CD14-positive monocyte (primary cell): ENCODE measurements around the gene OR2T8. TPM values are rescaled to one million over a fixed set of nuclear protein-coding genes. Genes with fewer than 3 reads are reported as not detected.

ENCODE experiments used
- DNase-seq, 3 donors: peaks; one replicate each; pipeline ENCODE4 v3.0.0-alpha.2; 2011 to 2022
- H2AFZ ChIP-seq: 2 replicates; pipeline ENCODE4 v1.6.0; 2012; ENCODE audit warnings: mild to moderate bottlenecking, low read depth, low read length, inconsistent platforms; ENCODE audit not compliant: insufficient read depth, poor library complexity, severe bottlenecking
- H3K27ac ChIP-seq, 2 donors: 1 replicate in 1 of 2; 2 replicates in 1 of 2; pipeline ENCODE4 v1.5.1; 2012 to 2013; ENCODE audit warnings: low read length in 2 of 2, control low read depth in 1 of 2, inconsistent platforms in 1 of 2, low read depth in 1 of 2, mild to moderate bottlenecking in 1 of 2
- H3K27me3 ChIP-seq, 2 donors: one replicate each; pipeline versions ENCODE4 v1.6.0 to v1.6.1; 2011 to 2013; ENCODE audit warnings: low read length in 2 of 2; ENCODE audit not compliant: control insufficient read depth in 2 of 2, insufficient read depth in 2 of 2
- H3K36me3 ChIP-seq, 2 donors: replicated peaks in 1 of 2; 1 replicate in 1 of 2; 2 replicates in 1 of 2; pipeline versions ENCODE4 v1.5.1 to v1.6.1; 2012 to 2013; ENCODE audit warnings: low read length in 2 of 2, control low read depth in 1 of 2, inconsistent platforms in 1 of 2, mild to moderate bottlenecking in 1 of 2; ENCODE audit not compliant: insufficient read depth in 2 of 2, control insufficient read depth in 1 of 2
- H3K4me1 ChIP-seq, 2 donors: 1 replicate in 1 of 2; 2 replicates in 1 of 2; pipeline versions ENCODE4 v1.5.1 to v1.6.1; 2012 to 2013; ENCODE audit warnings: low read length in 2 of 2, control low read depth in 1 of 2, inconsistent platforms in 1 of 2, mild to moderate bottlenecking in 1 of 2, moderate library complexity in 1 of 2; ENCODE audit not compliant: insufficient read depth in 2 of 2, control insufficient read depth in 1 of 2
- H3K4me2 ChIP-seq: replicated peaks from 2 replicates; pipeline ENCODE3; 2012; ENCODE audit warnings: low read length, moderate library complexity, mild to moderate bottlenecking; ENCODE audit not compliant: poor library complexity, severe bottlenecking; ENCODE audit errors: extremely low read depth
- H3K4me3 ChIP-seq, 3 experiments: fragments of 200-600 bp in 1 of 3; sonication (generic) in 1 of 3; replicated peaks in 1 of 3; 1 replicate in 2 of 3; 2 replicates in 1 of 3; pipeline ENCODE4 v1.5.1; 2011 to 2013; ENCODE audit warnings: low read length in 3 of 3, mild to moderate bottlenecking in 3 of 3, control low read depth in 2 of 3, low read depth in 2 of 3, inconsistent platforms in 1 of 3, moderate library complexity in 1 of 3
- H3K79me2 ChIP-seq: 2 replicates; pipeline ENCODE4 v1.6.0; 2012; ENCODE audit warnings: mild to moderate bottlenecking, control low read depth, inconsistent platforms, low read length, moderate library complexity; ENCODE audit not compliant: insufficient read depth
- H3K9ac ChIP-seq: 2 replicates; pipeline ENCODE4 v1.6.0; 2017; ENCODE audit warnings: low read length, mild to moderate bottlenecking; ENCODE audit not compliant: insufficient read depth, poor library complexity, severe bottlenecking
- H3K9me3 ChIP-seq, 2 donors: replicated peaks in 1 of 2; 1 replicate in 1 of 2; 2 replicates in 1 of 2; pipeline versions ENCODE4 v1.5.1 to v1.6.1; 2012 to 2013; ENCODE audit warnings: low read length in 2 of 2, control low read depth in 1 of 2; ENCODE audit not compliant: control insufficient read depth in 1 of 2, insufficient read depth in 1 of 2
- H4K20me1 ChIP-seq: 2 replicates; pipeline ENCODE4 v1.6.0; 2012; ENCODE audit warnings: mild to moderate bottlenecking, low read length, control low read depth, moderate library complexity; ENCODE audit not compliant: insufficient read depth
- H3K27ac Mint-ChIP-seq, 7 donors: one replicate each; pipeline ENCODE4 v1.8.0; 2020; ENCODE audit warnings: mild to moderate bottlenecking in 7 of 7, mixed read lengths in 7 of 7, moderate library complexity in 6 of 7, inconsistent platforms in 2 of 7
- H3K27me3 Mint-ChIP-seq, 3 donors: one replicate each; pipeline ENCODE4 v1.8.0; 2021 to 2022; ENCODE audit warnings: low read depth in 3 of 3, mild to moderate bottlenecking in 3 of 3, mixed read lengths in 3 of 3, moderate library complexity in 3 of 3, inconsistent platforms in 1 of 3
- H3K36me3 Mint-ChIP-seq, 2 donors: one replicate each; pipeline ENCODE4 v1.8.0; 2020; ENCODE audit warnings: mixed read lengths in 2 of 2, inconsistent platforms in 1 of 2, mild to moderate bottlenecking in 1 of 2
- H3K4me1 Mint-ChIP-seq: one replicate; pipeline ENCODE4 v1.8.0; 2020; ENCODE audit warnings: mild to moderate bottlenecking, mixed read lengths
- H3K4me3 Mint-ChIP-seq, 2 donors: one replicate each; pipeline ENCODE4 v1.8.0; 2020; ENCODE audit warnings: mild to moderate bottlenecking in 2 of 2, mixed read lengths in 2 of 2, moderate library complexity in 1 of 2
- H3K9me3 Mint-ChIP-seq, 7 donors: one replicate each; pipeline ENCODE4 v1.8.0; 2020 to 2022; ENCODE audit warnings: mixed read lengths in 7 of 7, mild to moderate bottlenecking in 6 of 7, moderate library complexity in 6 of 7, inconsistent platforms in 2 of 7
- WGBS: methylation state at CpG from one replicate; pipeline ENCODE4 v1.1.5; 2013; ENCODE audit warnings: missing lambda C conversion rate; ENCODE audit not compliant: insufficient coverage; 5-methylcytosine and 5-hydroxymethylcytosine counted together
- intact Hi-C, 2 donors: fragments of 100-400 bp; cut with micrococcal nuclease; formaldehyde crosslinking; loops; one replicate each; pipeline versions ENCODE4 v1.15.0 to v1.15.1; 2023
- polyA plus RNA-seq, 3 donors: library from polyadenylated mRNA; depleted of rRNA in 1 of 3; unstranded in 2 of 3; stranded (reverse) in 1 of 3; fragments of 300-500 nt in 2 of 3; fragments of >200 nt in 1 of 3; fragmentation: Illumina TruSeq in 2 of 3; gene quantifications; 1 replicate in 2 of 3; 2 replicates in 1 of 3; pipeline ENCODE4 v1.2.3, GENCODE V29; 2012 to 2021
- TF ChIP-seq, protein P1 (sequence below): fragments of 200-600 bp; IDR thresholded peaks from one replicate; pipeline ENCODE4 v1.8.0; 2022; ENCODE audit warnings: antibody characterized with exemption, mild to moderate bottlenecking

OR2T8 gene
- polyA plus RNA-seq, 3 donors: not detected

DNA sequence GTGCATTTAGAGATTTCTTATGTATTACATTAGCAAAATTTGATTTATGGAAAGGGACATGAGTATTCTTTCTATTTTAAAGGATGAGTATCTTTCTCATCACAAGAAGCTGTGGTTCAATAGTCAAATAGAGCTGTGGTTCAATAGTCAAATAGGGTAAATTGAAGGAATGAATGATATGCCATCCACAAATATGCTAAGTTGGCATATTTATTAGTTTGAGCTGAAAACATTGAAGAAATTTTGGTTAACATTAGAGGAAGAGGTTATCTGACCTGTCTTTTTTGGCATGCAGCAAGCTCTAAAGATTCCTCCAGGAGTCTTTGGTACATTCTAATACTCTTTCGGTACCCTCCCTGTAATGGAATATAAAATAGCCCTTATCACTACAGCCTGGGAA, 33.4 kb downstream of the OR2T8 start:
- WGBS: no CpG with 5 or more reads among the region's 1 CpG
- no peak for DNase-seq

DNA sequence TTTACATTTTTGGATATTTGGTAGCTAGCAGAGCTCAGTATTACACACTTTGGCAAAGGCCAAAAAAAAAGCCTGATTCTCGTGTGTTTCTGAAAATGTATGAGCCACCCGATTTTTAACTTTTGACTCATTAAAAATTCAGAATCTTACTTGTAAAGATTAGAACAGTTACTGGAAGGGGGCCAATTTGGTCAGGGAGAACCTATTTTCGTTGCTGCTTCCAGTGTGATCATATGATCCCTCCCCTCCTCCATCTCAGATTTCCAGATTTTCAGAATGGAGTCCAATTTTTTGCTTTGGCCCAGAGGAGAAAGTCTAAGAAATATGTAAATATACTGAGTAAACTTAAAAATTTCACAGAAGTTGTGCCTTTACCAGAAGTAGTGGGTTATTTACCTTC, 41.7 kb downstream of the OR2T8 start:
- TF ChIP-seq, protein P1, sequence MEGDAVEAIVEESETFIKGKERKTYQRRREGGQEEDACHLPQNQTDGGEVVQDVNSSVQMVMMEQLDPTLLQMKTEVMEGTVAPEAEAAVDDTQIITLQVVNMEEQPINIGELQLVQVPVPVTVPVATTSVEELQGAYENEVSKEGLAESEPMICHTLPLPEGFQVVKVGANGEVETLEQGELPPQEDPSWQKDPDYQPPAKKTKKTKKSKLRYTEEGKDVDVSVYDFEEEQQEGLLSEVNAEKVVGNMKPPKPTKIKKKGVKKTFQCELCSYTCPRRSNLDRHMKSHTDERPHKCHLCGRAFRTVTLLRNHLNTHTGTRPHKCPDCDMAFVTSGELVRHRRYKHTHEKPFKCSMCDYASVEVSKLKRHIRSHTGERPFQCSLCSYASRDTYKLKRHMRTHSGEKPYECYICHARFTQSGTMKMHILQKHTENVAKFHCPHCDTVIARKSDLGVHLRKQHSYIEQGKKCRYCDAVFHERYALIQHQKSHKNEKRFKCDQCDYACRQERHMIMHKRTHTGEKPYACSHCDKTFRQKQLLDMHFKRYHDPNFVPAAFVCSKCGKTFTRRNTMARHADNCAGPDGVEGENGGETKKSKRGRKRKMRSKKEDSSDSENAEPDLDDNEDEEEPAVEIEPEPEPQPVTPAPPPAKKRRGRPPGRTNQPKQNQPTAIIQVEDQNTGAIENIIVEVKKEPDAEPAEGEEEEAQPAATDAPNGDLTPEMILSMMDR: no peak
- intact Hi-C loops: no loop called here
- Histone ChIP-seq H2AFZ (no peak overlapping the region), H3K4me3 (no peak overlapping the region), H3K9ac (no peak overlapping the region), H3K27ac (no peak overlapping the region), H3K4me2 (no peak overlapping the region), H3K36me3 (no peaks in the 10 kb centered on the region), H4K20me1 (no peaks in the 10 kb centered on the region), H3K27me3 (no peaks in the 10 kb centered on the region), H3K79me2 (no peaks in the 10 kb centered on the region), H3K4me1 (peaks cover 0 to under 1% of the 10 kb centered on the region in 2 donors), H3K9me3 (no peaks in the 10 kb centered on the region)
- no CpG with 5 or more reads among the region's 3 CpGs for WGBS
- H3K27ac Mint-ChIP-seq: no peak overlapping the region
- peaks cover 4 to 10% (median 8%) of the 10 kb centered on the region in 7 donors for H3K9me3 Mint-ChIP-seq
- peaks cover 0 to 2% (median 0%) of the 10 kb centered on the region in 3 donors for H3K27me3 Mint-ChIP-seq
- H3K4me3 Mint-ChIP-seq: no peak overlapping the region
- no peaks in the 10 kb centered on the region for H3K36me3 Mint-ChIP-seq
- DNase-seq: no peak
- peaks cover 12% of the 10 kb centered on the region for H3K4me1 Mint-ChIP-seq

More for the DNA sequence above, 33.4 kb downstream of the OR2T8 start:
- H3K4me1 ChIP-seq: no peaks in the 10 kb centered on the region
- H3K4me1 Mint-ChIP-seq: no peaks in the 10 kb centered on the region
- no peak overlapping the region for H3K4me3 Mint-ChIP-seq
- H3K9me3 Mint-ChIP-seq: peaks cover 0 to 13% (median 6%) of the 10 kb centered on the region in 7 donors
- H3K36me3 Mint-ChIP-seq: no peaks in the 10 kb centered on the region
- no peak overlapping the region for H3K9ac ChIP-seq
- no peak overlapping the region for H2AFZ ChIP-seq
- H3K4me3 ChIP-seq: no peak overlapping the region
- H3K27ac ChIP-seq: no peak overlapping the region
- H3K79me2 ChIP-seq: no peaks in the 10 kb centered on the region
- intact Hi-C loops: no loop called here
- H3K4me2 ChIP-seq: no peak overlapping the region
- no peak overlapping the region for H3K27ac Mint-ChIP-seq
- H4K20me1 ChIP-seq: no peaks in the 10 kb centered on the region
- no peaks in the 10 kb centered on the region for H3K9me3 ChIP-seq
- TF ChIP-seq, protein P1: no peak
- H3K27me3 ChIP-seq: no peaks in the 10 kb centered on the region
- no peaks in the 10 kb centered on the region for H3K27me3 Mint-ChIP-seq
- H3K36me3 ChIP-seq: no peaks in the 10 kb centered on the region
